ENCODE measurements around the gene UQCRC1. TPM values are rescaled to one million over a fixed set of nuclear protein-coding genes. Genes with fewer than 3 reads are reported as not detected.

UQCRC1 gene
- total and polyA plus RNA-seq, 2 of the 8 experiments (the other 6 are each of a cell fraction or from before 2014, with no cell fraction given): 310 to 720 TPM

DNA sequence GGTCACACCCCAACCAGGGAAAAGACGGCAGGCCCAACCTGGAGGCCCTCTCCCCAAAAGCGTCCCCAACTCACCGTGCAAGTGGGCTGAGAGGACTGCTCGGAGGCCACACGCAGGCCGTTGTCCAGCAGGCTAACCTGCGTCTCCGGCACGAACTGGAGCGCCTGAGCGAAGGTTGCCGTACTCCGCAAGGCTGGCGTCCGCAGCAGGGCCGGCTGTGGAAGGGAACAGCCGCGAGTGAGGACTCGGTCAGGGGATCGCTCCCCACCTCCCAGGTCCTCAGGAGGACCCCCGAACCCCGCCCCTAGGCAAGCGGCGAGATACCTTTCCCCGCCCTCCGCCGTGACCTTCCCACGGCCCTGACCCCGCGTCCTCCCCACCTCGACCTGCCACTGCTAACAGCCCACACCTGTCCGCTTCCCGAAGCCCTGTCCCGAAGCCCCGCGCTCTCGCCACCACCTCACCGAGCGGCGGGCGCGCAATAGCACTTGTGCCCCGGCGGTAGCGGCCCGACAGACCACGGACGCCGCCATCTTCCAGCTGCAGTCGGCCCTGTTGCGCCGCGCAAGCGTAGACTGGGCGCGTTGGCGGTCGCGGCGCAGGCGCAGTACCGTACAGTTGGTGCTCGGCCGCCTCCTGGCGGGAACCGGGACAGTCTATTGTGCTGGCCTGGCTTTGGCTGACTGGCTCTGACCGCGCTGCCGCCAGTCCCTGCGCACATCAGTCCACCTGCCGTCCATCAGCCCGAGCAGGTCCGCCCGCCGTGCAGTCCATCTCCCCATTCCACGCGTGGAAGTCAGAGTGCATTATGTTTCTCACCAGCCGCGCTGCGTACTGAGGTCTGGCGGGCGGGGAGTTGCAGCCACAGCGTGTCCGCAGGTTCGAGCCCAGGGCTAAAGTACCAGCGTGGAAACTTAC lies at the start of gene UQCRC1 (continued):
- TF ChIP-seq RNF2 (IDR thresholded peaks at IDR 0.05; ENCODE audit: borderline replicate concordance, low read depth, low read length, missing control alignments, poor library complexity, severe bottlenecking) (no peak), SRF (IDR thresholded peaks at IDR 0.05; ENCODE audit: low read depth, low read length) (no peak)

All from H1 (cell line).